Activated naive CD4-positive, alpha-beta T cell treated with anti-CD3 and anti-CD28 coated beads for 36 hours (primary cell): ENCODE results near the gene AFAP1. TPM values are rescaled to one million over a fixed set of nuclear protein-coding genes. Genes with fewer than 3 reads are reported as not detected.

Experiments
- CTCF ChIA-PET: fragments of 350-600 bp; sonication (Branson Sonifier 250); formaldehyde crosslinking; loops from one replicate; lab custom pipeline; 2021; ENCODE audit warnings: antibody characterized with exemption; lab: Charles Lee
- DNase-seq: peaks from one replicate; pipeline ENCODE4 v3.0.0-alpha.2; 2020
- H3K27ac Mint-ChIP-seq: one replicate; pipeline ENCODE4 v1.8.0; 2021; ENCODE audit warnings: mild to moderate bottlenecking, mixed read lengths
- H3K27me3 Mint-ChIP-seq: one replicate; pipeline ENCODE4 v1.8.0; 2021; ENCODE audit warnings: low read depth, mixed read lengths
- H3K36me3 Mint-ChIP-seq: one replicate; pipeline ENCODE4 v1.8.0; 2021; ENCODE audit warnings: low read depth, mixed read lengths
- H3K4me1 Mint-ChIP-seq: one replicate; pipeline ENCODE4 v1.8.0; 2021; ENCODE audit warnings: low read depth, mixed read lengths
- H3K4me3 Mint-ChIP-seq: one replicate; pipeline ENCODE4 v1.8.0; 2021; ENCODE audit warnings: mild to moderate bottlenecking, moderate library complexity, mixed read lengths
- H3K9me3 Mint-ChIP-seq: one replicate; pipeline ENCODE4 v1.8.0; 2021; ENCODE audit warnings: mixed read lengths
- intact Hi-C: fragments of 100-400 bp; cut with micrococcal nuclease; formaldehyde crosslinking; loops from one replicate; pipeline ENCODE4 v1.15.1; 2023
- total RNA-seq, 2 experiments: library from RNA; stranded (reverse); gene quantifications; one replicate each; pipeline ENCODE4 v1.2.3, GENCODE V29; 2021

Gene AFAP1
- total RNA-seq, 2 experiments from 2014 or later: 26.7 to 28.8 TPM

- Mint-ChIP-seq H3K27me3 (no peaks in the 10 kb centered on the region), H3K4me3 (no peak overlapping the region), H3K4me1 (peaks cover 34% of the 10 kb centered on the region), H3K9me3 (no peaks in the 10 kb centered on the region), H3K27ac (no peak overlapping the region), H3K36me3 (peaks cover 5% of the 10 kb centered on the region)
- intact Hi-C loops: no loop called here
- CTCF ChIA-PET: no interaction called here
- DNase-seq: no peak
These were observed 184.1 kb downstream of the AFAP1 start for GRCh38 chr4:7755561-7755960.

- H3K36me3 Mint-ChIP-seq: peaks cover 5% of the 10 kb centered on the region
- DNase-seq: no peak
- no peaks in the 10 kb centered on the region for H3K9me3 Mint-ChIP-seq
- H3K27ac Mint-ChIP-seq: no peak overlapping the region
- intact Hi-C loops: no loop called here
- H3K4me1 Mint-ChIP-seq: peaks cover 35% of the 10 kb centered on the region
- CTCF ChIA-PET: no interaction called here
- H3K27me3 Mint-ChIP-seq: no peaks in the 10 kb centered on the region
- no peak overlapping the region for H3K4me3 Mint-ChIP-seq
These were observed 184.9 kb downstream of the AFAP1 start for GRCh38 chr4:7754565-7755262.

GRCh38 chr4:7753931-7754465, 185.7 kb downstream of the AFAP1 start:
- H3K9me3 Mint-ChIP-seq: no peaks in the 10 kb centered on the region
- no peak overlapping the region for H3K27ac Mint-ChIP-seq
- CTCF ChIA-PET: interaction anchor here (1.8 kb wide), 1 partner anchor 8 kb away, joined by 5 read pairs; no protein-coding TSS in a partner anchor
- no peak for DNase-seq
- intact Hi-C loops: no loop called here
- H3K27me3 Mint-ChIP-seq: no peaks in the 10 kb centered on the region
- H3K4me3 Mint-ChIP-seq: no peak overlapping the region
- H3K36me3 Mint-ChIP-seq: peaks cover 5% of the 10 kb centered on the region
- peaks cover 34% of the 10 kb centered on the region for H3K4me1 Mint-ChIP-seq

GRCh38 chr4:7753271-7753670, 186.4 kb downstream of the AFAP1 start:
- peaks cover 38% of the 10 kb centered on the region for H3K4me1 Mint-ChIP-seq
- intact Hi-C loops: no loop called here
- DNase-seq: no peak
- H3K36me3 Mint-ChIP-seq: peaks cover 5% of the 10 kb centered on the region
- no peaks in the 10 kb centered on the region for H3K27me3 Mint-ChIP-seq
- H3K27ac Mint-ChIP-seq: no peak overlapping the region
- no peaks in the 10 kb centered on the region for H3K9me3 Mint-ChIP-seq
- CTCF ChIA-PET: interaction anchor here (1.8 kb wide), 1 partner anchor 9 kb away, joined by 5 read pairs; no protein-coding TSS in a partner anchor
- no peak overlapping the region for H3K4me3 Mint-ChIP-seq

- Mint-ChIP-seq H3K27ac (no peak overlapping the region), H3K4me3 (no peak overlapping the region), H3K36me3 (peaks cover 5% of the 10 kb centered on the region), H3K27me3 (no peaks in the 10 kb centered on the region), H3K4me1 (peaks cover 34% of the 10 kb centered on the region), H3K9me3 (no peaks in the 10 kb centered on the region)
- CTCF ChIA-PET: interaction anchor here (1.8 kb wide), 1 partner anchor 9 kb away, joined by 5 read pairs; no protein-coding TSS in a partner anchor
- no peak for DNase-seq
- intact Hi-C loops: no loop called here
These were observed 187.0 kb downstream of the AFAP1 start for GRCh38 chr4:7752649-7753048.

GRCh38 chr4:7750972-7751371, 188.7 kb downstream of the AFAP1 start:
- no peaks in the 10 kb centered on the region for H3K27me3 Mint-ChIP-seq
- intact Hi-C loops: loop anchor here (1.0 kb wide), 1 partner anchor 8 kb away; no protein-coding TSS in a partner anchor
- CTCF ChIA-PET: interaction anchor here (1.0 kb wide), 1 partner anchor 31 kb away, joined by 3 read pairs; no protein-coding TSS in a partner anchor
- peaks cover 6% of the 10 kb centered on the region for H3K36me3 Mint-ChIP-seq
- no peak overlapping the region for H3K27ac Mint-ChIP-seq
- H3K4me1 Mint-ChIP-seq: peaks cover 34% of the 10 kb centered on the region
- H3K9me3 Mint-ChIP-seq: no peaks in the 10 kb centered on the region
- H3K4me3 Mint-ChIP-seq: no peak overlapping the region
- no peak for DNase-seq

GRCh38 chr4:7750523-7750922, 189.1 kb downstream of the AFAP1 start:
- Mint-ChIP-seq H3K4me3 (no peak overlapping the region), H3K36me3 (peaks cover 6% of the 10 kb centered on the region), H3K4me1 (peaks cover 34% of the 10 kb centered on the region), H3K27ac (no peak overlapping the region), H3K27me3 (no peaks in the 10 kb centered on the region), H3K9me3 (no peaks in the 10 kb centered on the region)
- CTCF ChIA-PET: interaction anchor here (0.5 to 1.0 kb wide), 2 partner anchors 30 to 53 kb away, joined by 3 read pairs; no protein-coding TSS in a partner anchor
- intact Hi-C loops: no loop called here
- no peak for DNase-seq

- DNase-seq: no peak
- no peak overlapping the region for H3K27ac Mint-ChIP-seq
- CTCF ChIA-PET: no interaction called here
- H3K4me1 Mint-ChIP-seq: peaks cover 45% of the 10 kb centered on the region
- intact Hi-C loops: no loop called here
- no peaks in the 10 kb centered on the region for H3K27me3 Mint-ChIP-seq
- H3K9me3 Mint-ChIP-seq: no peaks in the 10 kb centered on the region
- H3K36me3 Mint-ChIP-seq: peaks cover 4% of the 10 kb centered on the region
- H3K4me3 Mint-ChIP-seq: no peak overlapping the region
These were observed 192.1 kb downstream of the AFAP1 start for GRCh38 chr4:7747566-7747965.

GRCh38 chr4:7747062-7747385, 192.6 kb downstream of the AFAP1 start:
- intact Hi-C loops: no loop called here
- peaks cover 45% of the 10 kb centered on the region for H3K4me1 Mint-ChIP-seq
- DNase-seq: no peak
- H3K27ac Mint-ChIP-seq: no peak overlapping the region
- CTCF ChIA-PET: no interaction called here
- no peaks in the 10 kb centered on the region for H3K9me3 Mint-ChIP-seq
- no peaks in the 10 kb centered on the region for H3K27me3 Mint-ChIP-seq
- peaks cover 1% of the 10 kb centered on the region for H3K36me3 Mint-ChIP-seq
- no peak overlapping the region for H3K4me3 Mint-ChIP-seq

- CTCF ChIA-PET: no interaction called here
- Mint-ChIP-seq H3K4me3 (no peak overlapping the region), H3K36me3 (peaks cover 1% of the 10 kb centered on the region), H3K27me3 (no peaks in the 10 kb centered on the region), H3K9me3 (no peaks in the 10 kb centered on the region), H3K27ac (no peak overlapping the region), H3K4me1 (peaks cover 45% of the 10 kb centered on the region)
- intact Hi-C loops: no loop called here
- no peak for DNase-seq
These were observed 193.2 kb downstream of the AFAP1 start for GRCh38 chr4:7746351-7747061.

GRCh38 chr4:7745301-7745885, 194.3 kb downstream of the AFAP1 start:
- intact Hi-C loops: no loop called here
- Mint-ChIP-seq H3K27me3 (no peaks in the 10 kb centered on the region), H3K9me3 (no peaks in the 10 kb centered on the region), H3K36me3 (peaks cover 1% of the 10 kb centered on the region), H3K27ac (no peak overlapping the region), H3K4me1 (peaks cover 34% of the 10 kb centered on the region), H3K4me3 (no peak overlapping the region)
- no peak for DNase-seq
- CTCF ChIA-PET: no interaction called here

GRCh38 chr4:7744142-7744804, 195.4 kb downstream of the AFAP1 start:
- H3K4me3 Mint-ChIP-seq: no peak overlapping the region
- H3K27me3 Mint-ChIP-seq: no peaks in the 10 kb centered on the region
- H3K27ac Mint-ChIP-seq: no peak overlapping the region
- H3K36me3 Mint-ChIP-seq: peaks cover 1% of the 10 kb centered on the region
- H3K4me1 Mint-ChIP-seq: peaks cover 23% of the 10 kb centered on the region
- CTCF ChIA-PET: no interaction called here
- no peaks in the 10 kb centered on the region for H3K9me3 Mint-ChIP-seq
- intact Hi-C loops: no loop called here
- DNase-seq: no peak
